Astrocyte of the spinal cord (primary cell): Measurements from ENCODE around the gene MDC1.
A peak's percentile ranks its signal among the peaks of the same experiment; 100 is the strongest.

ENCODE experiments used
- DNase-seq: peaks from one replicate; pipeline ENCODE4 v3.0.0; 2011; ENCODE audit warnings: low read depth, low spot score
- H3K4me3 ChIP-seq: 2 replicates; pipeline ENCODE4 v1.5.1; 2011; ENCODE audit warnings: low read depth, mild to moderate bottlenecking, low read length, moderate library complexity
- in situ Hi-C: cut with HindIII; loops from 2 replicates; pipeline ENCODE4 v1.10.0; 2017; ENCODE audit warnings: low sequenced_read_pairs
- TF ChIP-seq, protein P1 (sequence below): IDR thresholded peaks from 2 replicates; pipeline ENCODE4 v1.5.1; 2012; ENCODE audit warnings: low read depth, mild to moderate bottlenecking, low read length, inconsistent platforms

The MDC1 gene

DNA sequence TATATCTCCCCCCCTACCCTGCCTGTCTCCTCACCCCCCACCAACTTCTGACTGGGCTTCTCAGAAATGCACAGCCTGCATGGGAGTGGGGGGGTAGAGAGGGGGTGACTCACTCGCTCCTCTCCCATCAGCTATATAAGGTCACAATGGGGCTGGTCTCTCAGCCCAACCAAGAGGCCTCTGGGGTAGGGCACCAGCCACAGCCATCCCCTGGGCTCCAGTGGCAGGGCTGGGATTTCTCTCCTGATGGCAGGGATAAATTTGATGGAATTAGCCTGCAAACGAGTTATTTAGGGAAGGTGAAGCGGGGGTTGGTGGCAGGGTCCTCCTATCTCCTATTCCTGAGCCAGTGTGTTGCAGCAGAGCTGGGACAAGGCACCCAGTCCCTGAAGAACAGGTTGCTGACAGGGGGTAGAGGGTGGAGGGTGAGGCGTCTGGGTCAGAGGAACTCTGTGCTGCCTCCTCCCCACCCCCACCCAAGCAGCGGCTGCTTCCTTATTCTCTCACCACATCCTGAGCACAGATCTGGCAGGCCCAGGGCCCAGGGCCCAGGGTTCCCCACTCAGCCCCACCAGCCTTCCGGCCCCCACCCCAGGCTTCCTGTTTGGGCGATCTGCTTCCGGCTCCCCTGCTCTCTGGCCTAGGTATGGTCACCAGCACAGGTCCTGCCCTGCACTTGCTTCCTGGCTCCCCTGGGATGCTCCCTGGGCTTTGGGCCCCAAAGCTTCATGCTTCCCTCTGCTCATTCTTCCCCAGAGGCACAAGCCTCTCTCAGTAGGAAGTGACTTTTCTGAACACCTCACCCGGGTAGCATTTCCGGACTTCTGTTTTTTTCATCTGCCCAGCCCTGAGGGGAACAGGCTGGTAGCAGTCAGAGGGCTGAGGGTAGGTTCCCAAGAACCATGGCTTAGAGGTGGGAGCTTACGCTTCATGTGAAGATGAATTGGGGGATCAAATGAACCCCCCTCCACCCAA lies 34.7 kb downstream of the MDC1 start:
- in situ Hi-C loops = no loop called here
- peak overlapping the region; percentile 87 for H3K4me3 ChIP-seq
- TF ChIP-seq, protein P1, sequence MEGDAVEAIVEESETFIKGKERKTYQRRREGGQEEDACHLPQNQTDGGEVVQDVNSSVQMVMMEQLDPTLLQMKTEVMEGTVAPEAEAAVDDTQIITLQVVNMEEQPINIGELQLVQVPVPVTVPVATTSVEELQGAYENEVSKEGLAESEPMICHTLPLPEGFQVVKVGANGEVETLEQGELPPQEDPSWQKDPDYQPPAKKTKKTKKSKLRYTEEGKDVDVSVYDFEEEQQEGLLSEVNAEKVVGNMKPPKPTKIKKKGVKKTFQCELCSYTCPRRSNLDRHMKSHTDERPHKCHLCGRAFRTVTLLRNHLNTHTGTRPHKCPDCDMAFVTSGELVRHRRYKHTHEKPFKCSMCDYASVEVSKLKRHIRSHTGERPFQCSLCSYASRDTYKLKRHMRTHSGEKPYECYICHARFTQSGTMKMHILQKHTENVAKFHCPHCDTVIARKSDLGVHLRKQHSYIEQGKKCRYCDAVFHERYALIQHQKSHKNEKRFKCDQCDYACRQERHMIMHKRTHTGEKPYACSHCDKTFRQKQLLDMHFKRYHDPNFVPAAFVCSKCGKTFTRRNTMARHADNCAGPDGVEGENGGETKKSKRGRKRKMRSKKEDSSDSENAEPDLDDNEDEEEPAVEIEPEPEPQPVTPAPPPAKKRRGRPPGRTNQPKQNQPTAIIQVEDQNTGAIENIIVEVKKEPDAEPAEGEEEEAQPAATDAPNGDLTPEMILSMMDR = no peak

DNA sequence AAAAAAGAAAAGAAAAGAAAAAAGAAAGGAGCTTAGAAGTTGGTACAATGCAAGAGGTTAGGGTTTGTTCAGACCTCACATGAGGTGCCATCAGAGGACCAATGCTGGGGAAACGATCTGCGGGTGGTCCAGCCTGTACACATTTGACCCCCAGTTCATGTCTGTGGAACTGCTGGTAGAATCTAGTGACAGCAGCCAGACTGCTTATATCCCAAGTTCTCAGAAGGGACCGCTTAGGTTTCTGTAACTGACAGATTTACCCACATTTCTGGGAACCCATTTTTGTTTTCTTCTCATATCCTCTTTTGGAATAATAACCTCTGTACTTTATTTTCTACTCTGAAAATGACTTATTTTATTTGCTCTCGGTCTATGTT lies 35.3 kb downstream of the MDC1 start:
- in situ Hi-C loops = no loop called here
- peak overlapping the region; percentile 87 for H3K4me3 ChIP-seq
- no peak for DNase-seq
- TF ChIP-seq, protein P1 = no peak

More for the DNA sequence above, 34.7 kb downstream of the MDC1 start:
- DNase-seq = peak; percentile 94

DNA sequence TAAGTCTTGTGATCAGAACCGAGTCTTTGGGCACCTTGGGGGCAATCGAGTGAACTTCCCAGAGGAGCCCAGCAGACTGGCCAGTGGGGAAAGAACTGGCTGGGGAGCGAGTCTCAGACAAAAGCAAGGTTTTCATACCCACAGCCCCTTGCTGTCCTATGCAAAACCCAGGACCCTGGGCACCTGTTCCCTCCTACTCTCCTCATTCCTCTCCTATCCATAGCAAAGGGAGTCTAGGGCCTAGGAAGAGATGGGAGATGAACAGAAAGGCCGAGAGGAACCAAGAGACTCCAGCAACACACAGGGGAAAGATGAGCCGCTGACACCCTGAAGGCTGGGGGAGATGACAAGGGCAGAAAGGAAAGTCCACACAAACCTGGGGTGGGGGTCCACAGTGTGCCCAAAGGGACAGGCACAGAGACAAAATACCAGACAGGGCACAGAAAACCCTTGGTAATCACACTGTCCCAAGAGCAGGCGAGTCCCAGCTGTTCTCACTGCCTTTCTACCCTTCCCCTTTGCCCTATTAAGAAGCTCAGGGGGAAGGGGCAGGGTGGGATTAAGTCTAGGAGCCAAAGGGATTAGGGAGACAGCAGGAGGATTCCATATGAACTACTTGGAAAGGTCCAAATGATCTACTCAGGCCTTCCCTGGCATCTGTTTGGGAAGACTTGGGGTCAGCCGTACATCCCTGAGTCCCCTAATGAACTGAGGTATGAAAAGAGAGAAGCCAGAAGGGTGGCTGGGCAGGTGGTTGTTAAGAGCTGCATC lies 37.1 kb downstream of the MDC1 start:
- DNase-seq = no peak
- no peak overlapping the region for H3K4me3 ChIP-seq
- in situ Hi-C loops = no loop called here
- TF ChIP-seq, protein P1 = no peak

DNA sequence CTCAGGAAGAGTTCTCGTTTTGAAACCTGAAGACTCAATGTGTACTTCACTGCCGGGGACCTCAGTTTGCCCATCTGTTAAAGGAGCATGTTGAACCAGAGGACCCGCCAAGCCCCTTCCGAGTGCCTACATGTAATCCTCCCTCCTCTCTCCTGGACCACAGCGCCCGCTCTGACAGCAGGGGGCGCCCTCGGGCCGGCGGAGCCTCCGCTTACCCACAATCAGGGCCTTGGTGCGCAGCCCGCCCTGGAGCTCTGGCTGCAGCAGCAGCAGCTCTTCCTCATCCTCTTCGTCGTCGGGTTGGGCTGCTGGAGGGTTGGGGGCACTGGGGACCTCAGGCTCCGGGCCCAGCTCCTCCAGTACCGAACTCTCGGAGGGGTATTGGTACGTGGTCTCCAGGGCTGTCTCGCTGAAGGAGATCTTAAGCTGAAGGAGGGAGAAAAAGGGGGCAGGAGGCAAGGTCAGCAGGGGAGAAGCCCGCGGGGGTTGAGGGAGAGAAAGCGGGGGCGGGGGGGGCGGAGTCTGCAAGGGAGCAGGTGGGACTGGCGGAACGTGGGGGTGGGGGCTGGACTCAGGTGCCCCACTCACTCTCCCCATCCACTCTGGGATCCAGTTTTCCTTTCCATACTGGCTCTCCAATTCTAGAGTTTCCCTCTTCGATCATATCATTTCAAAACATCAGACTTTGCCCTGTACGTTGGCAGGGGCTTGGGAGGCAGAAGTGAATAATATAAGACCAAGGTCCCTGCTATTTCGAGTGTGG lies 37.9 kb downstream of the MDC1 start:
- DNase-seq = peak; percentile 81
- TF ChIP-seq, protein P1 = peak; percentile 95

DNA sequence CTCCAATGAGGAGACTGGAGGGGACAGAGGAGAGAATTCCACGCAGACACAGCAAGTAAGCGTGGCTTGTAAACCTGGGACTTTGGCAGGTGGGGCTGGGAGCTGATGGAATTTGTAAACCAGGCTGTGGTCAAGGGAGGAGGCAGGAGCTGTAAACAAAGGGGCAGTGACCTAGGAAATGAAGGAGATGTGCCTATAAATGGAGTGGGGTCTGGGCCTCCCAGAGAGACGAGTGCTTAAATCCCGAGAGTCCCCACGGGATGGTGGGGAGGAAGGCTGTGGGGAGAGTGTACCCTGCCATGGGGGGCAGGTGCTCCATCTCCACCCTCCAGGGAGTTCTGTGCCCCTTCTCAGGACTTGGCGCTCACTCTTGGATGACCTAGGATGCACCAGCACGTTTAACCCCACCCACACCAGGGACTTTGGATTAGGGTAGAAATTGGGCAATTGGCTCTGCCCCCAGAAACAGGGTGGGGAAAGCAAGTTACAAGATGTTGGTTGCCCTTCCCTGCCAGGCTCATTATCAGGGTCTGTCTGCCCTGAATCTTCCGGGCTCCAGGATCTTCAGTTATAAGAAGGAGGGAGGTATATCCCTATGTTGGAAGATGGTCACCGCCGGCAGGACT lies 40.3 kb downstream of the MDC1 start:
- no peak for DNase-seq
- H3K4me3 ChIP-seq = no peak overlapping the region
- TF ChIP-seq, protein P1 = no peak
- in situ Hi-C loops = no loop called here

More for the DNA sequence above, 37.9 kb downstream of the MDC1 start:
- H3K4me3 ChIP-seq = peak overlapping the region; percentile 25
- in situ Hi-C loops = no loop called here
